Measurements from ENCODE around the gene TIMM10B.

The TIMM10B gene, protein sequence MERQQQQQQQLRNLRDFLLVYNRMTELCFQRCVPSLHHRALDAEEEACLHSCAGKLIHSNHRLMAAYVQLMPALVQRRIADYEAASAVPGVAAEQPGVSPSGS

DNA sequence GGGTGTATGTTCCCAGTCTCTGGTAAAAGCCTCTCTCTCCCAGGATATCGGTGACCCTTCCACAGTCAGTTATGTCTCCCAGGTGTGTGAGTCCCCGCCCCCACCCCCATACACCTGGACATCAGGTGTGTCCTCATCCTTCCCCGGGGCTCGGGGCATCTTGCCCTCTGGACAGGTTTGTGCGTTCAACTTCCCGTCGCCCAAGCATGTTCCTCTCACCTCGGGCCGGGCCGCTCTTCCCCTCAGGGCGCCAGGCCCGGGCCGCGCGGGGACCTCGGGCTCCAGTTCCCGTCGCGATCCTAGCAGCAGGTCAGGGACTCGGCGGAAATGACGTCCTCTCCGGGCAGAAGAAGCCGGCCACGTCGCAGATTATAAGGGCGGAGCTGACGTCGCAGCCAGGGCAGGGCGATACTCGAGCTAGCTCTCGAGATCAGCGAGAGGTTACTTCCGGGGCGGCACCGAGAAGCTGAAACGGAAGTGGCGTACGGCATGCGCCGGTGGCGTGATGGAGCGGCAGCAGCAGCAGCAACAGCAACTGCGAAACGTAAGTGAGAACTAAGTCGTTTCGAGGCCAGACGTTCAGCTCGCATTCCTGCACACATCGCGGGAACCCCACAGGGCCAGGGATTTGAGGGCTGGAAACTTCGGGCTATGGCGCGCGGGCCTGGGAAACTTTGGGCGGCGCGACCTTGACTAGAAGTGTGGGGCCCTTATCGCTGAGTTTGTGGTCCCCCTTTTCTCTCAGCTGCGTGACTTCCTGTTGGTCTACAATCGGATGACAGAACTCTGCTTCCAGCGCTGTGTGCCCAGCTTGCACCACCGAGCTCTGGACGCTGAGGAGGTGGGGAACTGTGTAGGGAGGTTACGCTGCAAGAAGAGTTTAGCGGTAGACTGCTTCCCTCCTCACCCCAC lies at the start of gene TIMM10B, which contains the start of gene ARFIP2:
Gene TIMM10B, plus strand, starts transcription at position 490 of the 912 bp plus-strand sequence. Its CDS starts 16 bp downstream, at position 506.
Gene ARFIP2, minus strand, starts transcription at position 320 of the 912 bp plus-strand sequence. CDS start 910 bp downstream, outside the sequence.
- peak within 1 kb of the TSS; percentile 71 for H3K4me3 ChIP-seq (ENCODE audit: control insufficient read depth, low read depth, low read length)
- peak; percentile 89 for DNase-seq (ENCODE audit: low read depth)
- TF ChIP-seq, protein P1, sequence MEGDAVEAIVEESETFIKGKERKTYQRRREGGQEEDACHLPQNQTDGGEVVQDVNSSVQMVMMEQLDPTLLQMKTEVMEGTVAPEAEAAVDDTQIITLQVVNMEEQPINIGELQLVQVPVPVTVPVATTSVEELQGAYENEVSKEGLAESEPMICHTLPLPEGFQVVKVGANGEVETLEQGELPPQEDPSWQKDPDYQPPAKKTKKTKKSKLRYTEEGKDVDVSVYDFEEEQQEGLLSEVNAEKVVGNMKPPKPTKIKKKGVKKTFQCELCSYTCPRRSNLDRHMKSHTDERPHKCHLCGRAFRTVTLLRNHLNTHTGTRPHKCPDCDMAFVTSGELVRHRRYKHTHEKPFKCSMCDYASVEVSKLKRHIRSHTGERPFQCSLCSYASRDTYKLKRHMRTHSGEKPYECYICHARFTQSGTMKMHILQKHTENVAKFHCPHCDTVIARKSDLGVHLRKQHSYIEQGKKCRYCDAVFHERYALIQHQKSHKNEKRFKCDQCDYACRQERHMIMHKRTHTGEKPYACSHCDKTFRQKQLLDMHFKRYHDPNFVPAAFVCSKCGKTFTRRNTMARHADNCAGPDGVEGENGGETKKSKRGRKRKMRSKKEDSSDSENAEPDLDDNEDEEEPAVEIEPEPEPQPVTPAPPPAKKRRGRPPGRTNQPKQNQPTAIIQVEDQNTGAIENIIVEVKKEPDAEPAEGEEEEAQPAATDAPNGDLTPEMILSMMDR (IDR thresholded peaks at IDR 0.05; ENCODE audit: control insufficient read depth, insufficient read depth, low read depth, low read length, missing control alignments) = no peak

- peak; percentile 39 for DNase-seq (ENCODE audit: low read depth)
- H3K4me3 ChIP-seq (ENCODE audit: control insufficient read depth, low read depth, low read length) = no peak overlapping the region
- TF ChIP-seq, protein P1 (IDR thresholded peaks at IDR 0.05; ENCODE audit: control insufficient read depth, insufficient read depth, low read depth, low read length, missing control alignments) = no peak
Measured at GRCh38 chr11:6431861-6432260, 49.4 kb upstream of the TIMM10B start.

DNA sequence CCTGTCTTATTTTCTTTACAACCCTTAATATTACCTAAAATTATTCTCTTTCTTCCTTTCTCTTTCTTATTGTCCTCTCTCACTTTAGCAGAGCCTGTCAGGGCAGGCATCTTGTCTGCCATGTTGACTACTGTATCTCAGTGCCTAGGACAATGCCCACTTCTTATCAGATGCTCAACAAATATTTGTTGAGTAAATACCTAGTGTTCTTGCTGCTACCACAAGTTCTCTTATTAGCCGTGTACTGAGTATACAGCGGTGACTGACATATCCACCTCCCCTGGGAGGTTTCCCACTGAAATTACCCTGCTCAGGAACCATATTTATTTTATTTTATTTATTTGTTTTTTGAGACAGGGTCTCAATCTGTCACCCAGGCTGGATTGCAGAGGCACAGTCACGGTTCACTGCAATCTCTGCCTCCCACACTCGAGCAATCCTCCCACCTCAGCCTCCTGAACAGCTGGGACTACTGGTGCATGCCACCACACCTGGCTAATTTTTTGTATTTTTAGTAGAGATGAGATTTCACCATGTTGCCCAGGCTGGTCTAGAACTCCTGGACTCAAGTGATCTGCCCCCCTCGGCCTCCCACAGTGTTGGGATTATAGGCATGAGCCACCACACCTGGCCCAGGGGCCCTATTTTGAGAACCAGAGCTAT lies 47.2 kb upstream of the TIMM10B start:
- DNase-seq (ENCODE audit: low read depth) = no peak
- TF ChIP-seq, protein P1 (IDR thresholded peaks at IDR 0.05; ENCODE audit: control insufficient read depth, insufficient read depth, low read depth, low read length, missing control alignments) = no peak
- no peak overlapping the region for H3K4me3 ChIP-seq (ENCODE audit: control insufficient read depth, low read depth, low read length)

DNA sequence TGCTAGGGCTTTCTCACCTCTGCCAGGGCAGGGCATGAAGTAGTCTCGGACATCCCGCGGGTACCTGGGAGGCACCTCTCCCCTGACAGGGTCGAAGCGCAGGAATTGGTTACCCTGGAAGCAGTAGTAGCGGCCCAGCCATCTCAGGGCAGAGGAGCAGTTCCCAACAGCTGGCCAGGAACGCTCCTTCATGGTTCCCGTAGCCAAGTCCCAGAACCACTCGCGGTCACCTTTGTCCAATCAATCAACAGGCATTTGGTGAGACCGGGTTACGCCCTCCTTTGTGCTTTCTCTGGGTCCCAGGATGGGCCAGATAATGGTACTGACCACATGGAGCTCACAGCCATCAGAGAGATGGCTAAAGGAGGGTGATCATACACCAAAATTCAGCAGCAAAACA lies 43.9 kb upstream of the TIMM10B start:
- no peak for DNase-seq (ENCODE audit: low read depth)
- TF ChIP-seq, protein P1 (IDR thresholded peaks at IDR 0.05; ENCODE audit: control insufficient read depth, insufficient read depth, low read depth, low read length, missing control alignments) = no peak
- no peak overlapping the region for H3K4me3 ChIP-seq (ENCODE audit: control insufficient read depth, low read depth, low read length)

DNA sequence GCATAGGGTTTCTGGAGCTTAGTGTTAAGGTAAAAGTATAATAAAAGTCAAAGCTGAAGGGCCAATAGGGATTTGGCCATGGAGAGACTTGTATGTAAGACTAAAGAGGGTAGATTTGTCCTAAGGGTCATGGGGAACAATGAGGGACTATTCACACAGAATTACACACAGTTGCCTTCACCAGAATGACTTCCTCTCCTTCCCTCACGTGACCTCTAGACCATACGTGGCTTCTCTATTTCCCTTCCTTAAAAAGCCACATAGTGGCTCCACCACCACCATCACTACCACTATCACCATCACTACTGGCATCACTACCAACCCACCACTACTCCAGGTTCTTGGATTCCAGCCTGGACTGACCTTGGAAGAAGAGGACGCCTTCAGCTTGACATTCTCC lies 43.3 kb upstream of the TIMM10B start:
- no peak overlapping the region for H3K4me3 ChIP-seq (ENCODE audit: control insufficient read depth, low read depth, low read length)
- TF ChIP-seq, protein P1 (IDR thresholded peaks at IDR 0.05; ENCODE audit: control insufficient read depth, insufficient read depth, low read depth, low read length, missing control alignments) = no peak
- no peak for DNase-seq (ENCODE audit: low read depth)

GRCh38 chr11:6438979-6439571 lies 42.2 kb upstream of the TIMM10B start:
- H3K4me3 ChIP-seq (ENCODE audit: control insufficient read depth, low read depth, low read length) = no peak overlapping the region
- peak; percentile 37 for DNase-seq (ENCODE audit: low read depth)
- TF ChIP-seq, protein P1 (IDR thresholded peaks at IDR 0.05; ENCODE audit: control insufficient read depth, insufficient read depth, low read depth, low read length, missing control alignments) = peak; percentile 87
